ENCODE measurements around the gene TMEM242. TPM values are rescaled to one million over a fixed set of nuclear protein-coding genes. Genes with fewer than 3 reads are reported as not detected.

TMEM242 gene
- total RNA-seq, 4 donors from 2014 or later = 2.7 to 8.0 (median 4.3) TPM

DNA sequence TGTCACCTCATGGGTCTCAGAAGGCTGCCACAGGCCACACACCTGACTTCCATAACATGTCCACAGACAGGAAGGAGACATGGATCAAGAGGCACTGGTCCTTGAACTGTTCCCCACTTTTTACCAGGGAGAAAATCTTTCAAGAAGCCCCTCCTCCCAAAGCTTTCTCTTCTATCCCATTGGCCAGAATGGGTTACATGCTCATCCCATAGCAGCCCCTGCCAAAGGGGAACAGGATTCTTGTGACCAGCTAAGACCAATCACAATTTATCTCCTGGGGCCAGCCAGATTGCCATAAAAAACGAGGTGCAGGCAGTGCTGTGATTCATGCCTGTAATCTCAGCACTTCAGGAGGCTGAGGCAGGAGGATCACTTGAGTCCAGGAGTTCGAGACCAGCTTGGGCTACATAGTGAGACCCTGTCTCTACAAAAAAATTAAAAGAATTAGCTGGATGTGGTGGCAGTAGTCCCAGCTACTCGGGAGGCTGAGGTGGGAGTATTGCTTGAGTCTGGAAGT, 59.4 kb downstream of the TMEM242 start:
- no peak overlapping the region for H3K4me3 ChIP-seq
- H3K36me3 ChIP-seq = no peaks in the 10 kb centered on the region
- peaks cover 0 to 46% (median 9%) of the 10 kb centered on the region in 3 donors for H3K4me1 ChIP-seq
- intact Hi-C loops (cut with DNase I) = no loop called here
- no peaks in the 10 kb centered on the region for H3K9me3 ChIP-seq
- no peak overlapping the region for H3K27ac ChIP-seq
- no peaks in the 10 kb centered on the region for H3K27me3 ChIP-seq
- TF ChIP-seq, protein P1, sequence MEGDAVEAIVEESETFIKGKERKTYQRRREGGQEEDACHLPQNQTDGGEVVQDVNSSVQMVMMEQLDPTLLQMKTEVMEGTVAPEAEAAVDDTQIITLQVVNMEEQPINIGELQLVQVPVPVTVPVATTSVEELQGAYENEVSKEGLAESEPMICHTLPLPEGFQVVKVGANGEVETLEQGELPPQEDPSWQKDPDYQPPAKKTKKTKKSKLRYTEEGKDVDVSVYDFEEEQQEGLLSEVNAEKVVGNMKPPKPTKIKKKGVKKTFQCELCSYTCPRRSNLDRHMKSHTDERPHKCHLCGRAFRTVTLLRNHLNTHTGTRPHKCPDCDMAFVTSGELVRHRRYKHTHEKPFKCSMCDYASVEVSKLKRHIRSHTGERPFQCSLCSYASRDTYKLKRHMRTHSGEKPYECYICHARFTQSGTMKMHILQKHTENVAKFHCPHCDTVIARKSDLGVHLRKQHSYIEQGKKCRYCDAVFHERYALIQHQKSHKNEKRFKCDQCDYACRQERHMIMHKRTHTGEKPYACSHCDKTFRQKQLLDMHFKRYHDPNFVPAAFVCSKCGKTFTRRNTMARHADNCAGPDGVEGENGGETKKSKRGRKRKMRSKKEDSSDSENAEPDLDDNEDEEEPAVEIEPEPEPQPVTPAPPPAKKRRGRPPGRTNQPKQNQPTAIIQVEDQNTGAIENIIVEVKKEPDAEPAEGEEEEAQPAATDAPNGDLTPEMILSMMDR (IDR thresholded peaks at IDR 0.05) = no peak
- TF ChIP-seq POLR2A (IDR thresholded peaks at IDR 0.05) = no peak
- WGBS, 2 donors = 56 to 82% methylated on average over 3 of the region's 3 CpGs
- no peak for DNase-seq

DNA sequence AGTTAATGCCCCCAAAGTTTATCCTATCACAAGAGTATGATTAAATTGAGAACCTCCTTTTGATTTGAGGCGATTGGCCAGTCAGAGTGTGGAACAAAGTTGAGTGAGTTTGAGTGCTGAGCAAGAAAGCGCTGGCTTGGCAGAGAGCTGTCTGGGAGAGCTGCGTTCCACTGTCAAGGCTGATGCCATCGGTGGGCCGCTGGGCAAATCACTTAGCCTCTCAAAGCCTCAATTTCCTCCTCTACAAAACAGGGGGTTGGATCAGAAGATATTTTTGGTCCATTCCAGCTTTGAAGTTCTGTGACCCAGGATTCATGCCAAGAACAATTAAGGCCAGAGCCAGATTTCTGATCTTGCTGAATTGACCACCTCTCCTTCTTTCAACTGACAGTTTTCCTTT, 60.2 kb downstream of the TMEM242 start:
- no peaks in the 10 kb centered on the region for H3K36me3 ChIP-seq
- WGBS, 2 donors = 70 to 79% methylated on average over 4 to 5 of the region's 5 CpGs
- intact Hi-C loops (cut with DNase I) = no loop called here
- peak overlapping the region in 1 of 4 donors; percentile 29 for H3K4me3 ChIP-seq
- DNase-seq = no peak
- no peaks in the 10 kb centered on the region for H3K27me3 ChIP-seq
- TF ChIP-seq, protein P1 (IDR thresholded peaks at IDR 0.05) = no peak
- no peak for TF ChIP-seq POLR2A (IDR thresholded peaks at IDR 0.05)
- no peaks in the 10 kb centered on the region for H3K9me3 ChIP-seq
- H3K4me1 ChIP-seq = peaks cover 0 to 46% (median 3%) of the 10 kb centered on the region in 3 donors
- H3K27ac ChIP-seq = no peak overlapping the region

DNA sequence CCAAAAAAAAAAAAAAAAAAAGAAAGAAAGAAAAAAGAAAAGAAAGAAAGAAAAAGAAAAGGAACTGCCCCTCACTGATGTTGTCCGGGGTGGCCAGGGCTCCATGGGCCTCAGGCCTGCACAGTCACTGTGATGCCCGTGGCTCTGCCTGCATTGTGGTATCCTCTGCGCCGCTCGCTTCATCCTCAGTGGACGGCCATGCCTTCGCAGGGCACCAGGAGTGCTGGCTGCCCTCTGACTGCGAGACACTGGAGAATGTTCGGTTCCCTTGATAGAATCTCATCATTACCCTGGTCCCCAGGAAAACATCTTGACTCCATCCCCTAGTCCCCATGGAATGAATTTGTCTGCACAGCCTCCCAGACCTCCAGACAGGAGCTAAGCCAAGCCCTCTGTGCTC, 61.7 kb downstream of the TMEM242 start:
- Histone ChIP-seq H3K27ac (no peak overlapping the region), H3K27me3 (no peaks in the 10 kb centered on the region), H3K4me1 (peaks cover 0 to 40% (median 3%) of the 10 kb centered on the region in 3 donors), H3K4me3 (no peak overlapping the region), H3K36me3 (no peaks in the 10 kb centered on the region), H3K9me3 (no peaks in the 10 kb centered on the region)
- intact Hi-C loops (cut with DNase I) = no loop called here
- 94 to 96% methylated on average over 9 of the region's 9 CpGs for WGBS, 2 donors
- TF ChIP-seq POLR2A (IDR thresholded peaks at IDR 0.05) = no peak
- TF ChIP-seq, protein P1 (IDR thresholded peaks at IDR 0.05) = no peak
- DNase-seq = no peak

DNA sequence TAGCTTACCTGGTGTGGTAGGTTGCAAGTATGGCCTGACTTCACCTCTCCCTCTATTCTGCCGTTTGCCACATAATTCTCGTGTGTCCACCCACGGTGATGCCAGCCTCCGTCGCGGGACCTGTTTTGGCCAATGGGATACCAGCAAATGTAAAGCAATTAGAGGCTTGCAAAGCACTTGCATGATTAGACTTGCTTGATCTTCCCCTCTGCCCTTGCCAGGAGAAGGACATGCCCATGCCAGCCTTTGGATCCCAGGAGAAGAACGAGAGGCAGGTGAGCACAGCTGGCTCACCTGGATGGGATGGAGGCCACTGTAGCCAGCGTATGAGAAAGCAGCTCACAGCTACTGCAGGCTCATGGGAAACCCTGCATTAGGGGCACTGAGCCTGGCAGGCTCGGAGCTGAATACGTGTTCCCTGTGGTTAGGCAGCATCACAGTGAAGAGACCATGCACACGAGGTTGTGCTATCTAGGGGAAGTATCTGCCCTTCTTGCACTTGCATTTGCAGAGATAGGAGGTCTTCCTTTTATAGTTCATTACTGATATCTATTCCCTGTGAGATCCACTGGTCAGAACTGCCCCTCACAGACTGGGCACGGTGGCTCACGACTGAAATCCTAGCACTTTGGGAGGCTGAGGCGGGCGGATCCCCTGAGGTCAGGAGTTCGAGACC, 62.4 kb downstream of the TMEM242 start:
- TF ChIP-seq, protein P1 (IDR thresholded peaks at IDR 0.05) = no peak
- no peak for TF ChIP-seq POLR2A (IDR thresholded peaks at IDR 0.05)
- no peak for DNase-seq
- Histone ChIP-seq H3K27ac (peak overlapping the region in 3 of 4 donors; percentile 35 to 61 (median 42)), H3K27me3 (no peaks in the 10 kb centered on the region), H3K9me3 (no peaks in the 10 kb centered on the region), H3K4me3 (no peak overlapping the region), H3K4me1 (peaks cover 0 to 40% (median 3%) of the 10 kb centered on the region in 3 donors), H3K36me3 (no peaks in the 10 kb centered on the region)
- intact Hi-C loops (cut with DNase I) = no loop called here
- WGBS, 2 donors = 38 to 52% methylated on average over 2 to 7 of the region's 16 CpGs

DNA sequence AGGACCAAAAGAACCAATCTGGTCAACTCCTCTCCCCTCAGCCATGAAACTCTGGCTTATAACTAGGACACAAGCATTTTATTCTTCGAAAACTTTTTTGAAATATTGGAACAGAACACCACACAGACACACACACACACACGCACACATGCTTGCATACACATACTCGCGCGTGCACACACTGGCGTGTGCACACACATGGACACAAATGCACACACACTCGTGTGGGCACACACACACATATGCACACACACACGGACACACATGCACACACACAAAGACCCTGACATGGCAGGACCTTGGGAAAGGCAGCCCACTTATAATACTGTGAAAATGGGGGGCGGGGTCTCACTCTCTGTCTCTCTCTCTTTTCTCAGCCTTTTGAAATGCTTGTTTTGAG, 63.9 kb downstream of the TMEM242 start:
- 94 to 95% methylated on average over 9 of the region's 9 CpGs for WGBS, 2 donors
- H3K4me3 ChIP-seq = no peak overlapping the region
- no peaks in the 10 kb centered on the region for H3K27me3 ChIP-seq
- no peaks in the 10 kb centered on the region for H3K36me3 ChIP-seq
- H3K4me1 ChIP-seq = peaks cover 0 to 40% (median 3%) of the 10 kb centered on the region in 3 donors
- peak overlapping the region in 1 of 4 donors; percentile 61 for H3K27ac ChIP-seq
- intact Hi-C loops (cut with DNase I) = no loop called here
- no peak for DNase-seq
- H3K9me3 ChIP-seq = no peaks in the 10 kb centered on the region
- TF ChIP-seq, protein P1 (IDR thresholded peaks at IDR 0.05) = no peak
- TF ChIP-seq POLR2A (IDR thresholded peaks at IDR 0.05) = no peak

Measured in esophagus squamous epithelium (tissue), 5 donors.